Activated naive CD8-positive, alpha-beta T cell treated with anti-CD3 and anti-CD28 coated beads, Interleukin-2, amount 10 ng/mL, durations not matched to agents 7 days and 5 days (primary cell): ENCODE data around the gene EYA2. TPM values are rescaled to one million over a fixed set of nuclear protein-coding genes. Genes with fewer than 3 reads are reported as not detected.

Source experiments
- ATAC-seq: fragments of 150-1000 bp; cut with Tn5 transposase; one replicate; pipeline ENCODE4 v1.10.0; 2021; ENCODE audit warnings: low read depth, moderate library complexity
- POLR2A ChIA-PET: fragments of 350-600 bp; sonication (Branson Sonifier 250); formaldehyde crosslinking; loops from one replicate; lab custom pipeline; 2021; ENCODE audit warnings: antibody characterized with exemption; lab: Charles Lee
- DNase-seq: peaks from one replicate; pipeline ENCODE4 v3.0.0; 2021
- H3K27ac Mint-ChIP-seq: one replicate; pipeline ENCODE4 v1.8.0; 2022; ENCODE audit warnings: mild to moderate bottlenecking, mixed read lengths
- H3K27me3 Mint-ChIP-seq: one replicate; pipeline ENCODE4 v1.8.0; 2022; ENCODE audit warnings: mild to moderate bottlenecking, moderate library complexity, mixed read lengths
- H3K36me3 Mint-ChIP-seq: one replicate; pipeline ENCODE4 v1.8.0; 2021; ENCODE audit warnings: mild to moderate bottlenecking, mixed read lengths
- H3K4me1 Mint-ChIP-seq: one replicate; pipeline ENCODE4 v1.8.0; 2021; ENCODE audit warnings: mixed read lengths
- H3K4me3 Mint-ChIP-seq: one replicate; pipeline ENCODE4 v1.8.0; 2022; ENCODE audit warnings: mild to moderate bottlenecking, moderate library complexity, mixed read lengths
- H3K9me3 Mint-ChIP-seq: one replicate; pipeline ENCODE4 v1.8.0; 2021; ENCODE audit warnings: mixed read lengths
- total RNA-seq, 2 experiments: library from RNA; stranded (reverse); gene quantifications; one replicate each; pipeline ENCODE4 v1.2.3, GENCODE V29; 2021

EYA2 gene
- total RNA-seq, 2 experiments from 2014 or later, result not detected

GRCh38 chr20:46991168-46991567 is 96.5 kb downstream of the EYA2 start:
- POLR2A ChIA-PET, result interaction anchor here (1.2 to 1.7 kb wide), 2 partner anchors 11 to 51 kb away, joined by 3 to 4 read pairs; no protein-coding TSS in a partner anchor
- ATAC-seq (no peak), DNase-seq (no peak)
- H3K4me1 Mint-ChIP-seq, result peaks cover 53% of the 10 kb centered on the region
- H3K27ac Mint-ChIP-seq, result peak overlapping the region; percentile 98
- peaks cover 20% of the 10 kb centered on the region for H3K27me3 Mint-ChIP-seq
- no peak overlapping the region for H3K4me3 Mint-ChIP-seq
- H3K9me3 Mint-ChIP-seq, result peaks cover 2% of the 10 kb centered on the region
- H3K36me3 Mint-ChIP-seq, result peaks cover 9% of the 10 kb centered on the region

- DNase-seq (no peak), ATAC-seq (no peak)
- Mint-ChIP-seq H3K27me3 (peaks cover 15% of the 10 kb centered on the region), H3K9me3 (peaks cover 2% of the 10 kb centered on the region), H3K36me3 (peaks cover 9% of the 10 kb centered on the region), H3K27ac (peak overlapping the region; percentile 82), H3K4me1 (peaks cover 53% of the 10 kb centered on the region), H3K4me3 (peak overlapping the region; percentile 45)
- POLR2A ChIA-PET, result interaction anchor here (0.5 to 1.7 kb wide), 2 partner anchors 17 to 52 kb away, joined by 3 read pairs; no protein-coding TSS in a partner anchor
Measured at GRCh38 chr20:46991880-46992639, 97.4 kb downstream of the EYA2 start.

- POLR2A ChIA-PET, result interaction anchor here (0.5 kb wide), 1 partner anchor 18 kb away, joined by 3 read pairs; no protein-coding TSS in a partner anchor
- H3K27ac Mint-ChIP-seq, result peak overlapping the region; percentile 71
- peaks cover 53% of the 10 kb centered on the region for H3K4me1 Mint-ChIP-seq
- peaks cover 9% of the 10 kb centered on the region for H3K36me3 Mint-ChIP-seq
- ATAC-seq (no peak), DNase-seq (no peak)
- H3K27me3 Mint-ChIP-seq, result peaks cover 10% of the 10 kb centered on the region
- no peaks in the 10 kb centered on the region for H3K9me3 Mint-ChIP-seq
- no peak overlapping the region for H3K4me3 Mint-ChIP-seq
Measured at GRCh38 chr20:46992640-46993035, 98.0 kb downstream of the EYA2 start.

- H3K4me3 Mint-ChIP-seq, result peak overlapping the region; percentile 83
- peaks cover 13% of the 10 kb centered on the region for H3K27me3 Mint-ChIP-seq
- POLR2A ChIA-PET, result no interaction called here
- H3K9me3 Mint-ChIP-seq, result no peaks in the 10 kb centered on the region
- peak overlapping the region; percentile 92 for H3K27ac Mint-ChIP-seq
- DNase-seq (no peak), ATAC-seq (no peak)
- H3K4me1 Mint-ChIP-seq, result peaks cover 56% of the 10 kb centered on the region
- H3K36me3 Mint-ChIP-seq, result peaks cover 9% of the 10 kb centered on the region
Measured at GRCh38 chr20:46993465-46994095, 98.9 kb downstream of the EYA2 start.

GRCh38 chr20:46994341-46994740 is 99.7 kb downstream of the EYA2 start:
- DNase-seq (peak; percentile 67), ATAC-seq (peak; percentile 88)
- H3K27me3 Mint-ChIP-seq, result peaks cover 13% of the 10 kb centered on the region
- H3K27ac Mint-ChIP-seq, result peak overlapping the region; percentile 92
- H3K4me3 Mint-ChIP-seq, result peak overlapping the region; percentile 83
- H3K4me1 Mint-ChIP-seq, result peaks cover 52% of the 10 kb centered on the region
- POLR2A ChIA-PET, result no interaction called here
- H3K9me3 Mint-ChIP-seq, result no peaks in the 10 kb centered on the region
- H3K36me3 Mint-ChIP-seq, result peaks cover 9% of the 10 kb centered on the region

- Mint-ChIP-seq H3K4me1 (peaks cover 40% of the 10 kb centered on the region), H3K9me3 (no peaks in the 10 kb centered on the region), H3K36me3 (peaks cover 7% of the 10 kb centered on the region), H3K27ac (no peak overlapping the region), H3K27me3 (peaks cover 18% of the 10 kb centered on the region), H3K4me3 (no peak overlapping the region)
- DNase-seq (no peak), ATAC-seq (no peak)
- POLR2A ChIA-PET, result no interaction called here
Measured at GRCh38 chr20:46995561-46996142, 101.0 kb downstream of the EYA2 start.

- H3K27me3 Mint-ChIP-seq, result peaks cover 28% of the 10 kb centered on the region
- H3K4me1 Mint-ChIP-seq, result peaks cover 27% of the 10 kb centered on the region
- H3K27ac Mint-ChIP-seq, result no peak overlapping the region
- no peaks in the 10 kb centered on the region for H3K9me3 Mint-ChIP-seq
- DNase-seq (no peak), ATAC-seq (no peak)
- POLR2A ChIA-PET, result no interaction called here
- H3K4me3 Mint-ChIP-seq, result no peak overlapping the region
- H3K36me3 Mint-ChIP-seq, result peaks cover 2% of the 10 kb centered on the region
Measured at GRCh38 chr20:46997187-46997586, 102.5 kb downstream of the EYA2 start.

- no peak overlapping the region for H3K27ac Mint-ChIP-seq
Measured at GRCh38 chr20:46998477-46999240, 104.0 kb downstream of the EYA2 start.

GRCh38 chr20:46999801-47000465 is 105.3 kb downstream of the EYA2 start:
- Mint-ChIP-seq H3K36me3 (no peaks in the 10 kb centered on the region), H3K27me3 (peaks cover 37% of the 10 kb centered on the region), H3K27ac (no peak overlapping the region), H3K9me3 (peaks cover 2% of the 10 kb centered on the region), H3K4me3 (no peak overlapping the region), H3K4me1 (peaks cover 9% of the 10 kb centered on the region)
- ATAC-seq (no peak), DNase-seq (no peak)
- POLR2A ChIA-PET, result interaction anchor here (0.8 kb wide), 1 partner anchor 10 kb away, joined by 3 read pairs; no protein-coding TSS in a partner anchor

More at GRCh38 chr20:46998477-46999240, 104.0 kb downstream of the EYA2 start:
- H3K4me1 Mint-ChIP-seq, result peaks cover 18% of the 10 kb centered on the region
- ATAC-seq (no peak), DNase-seq (no peak)
- H3K27me3 Mint-ChIP-seq, result peaks cover 33% of the 10 kb centered on the region
- H3K36me3 Mint-ChIP-seq, result no peaks in the 10 kb centered on the region
- H3K9me3 Mint-ChIP-seq, result no peaks in the 10 kb centered on the region
- POLR2A ChIA-PET, result no interaction called here
- H3K4me3 Mint-ChIP-seq, result no peak overlapping the region

GRCh38 chr20:47003223-47003622 is 108.6 kb downstream of the EYA2 start:
- no peak for ATAC-seq
- DNase-seq, result no peak
- peaks cover 41% of the 10 kb centered on the region for H3K27me3 Mint-ChIP-seq
- no peak overlapping the region for H3K4me3 Mint-ChIP-seq
- peaks cover 6% of the 10 kb centered on the region for H3K4me1 Mint-ChIP-seq
- H3K27ac Mint-ChIP-seq, result no peak overlapping the region
- H3K9me3 Mint-ChIP-seq, result peaks cover 2% of the 10 kb centered on the region
- POLR2A ChIA-PET, result no interaction called here
- no peaks in the 10 kb centered on the region for H3K36me3 Mint-ChIP-seq

- POLR2A ChIA-PET, result no interaction called here
- no peak overlapping the region for H3K4me3 Mint-ChIP-seq
- peaks cover 3% of the 10 kb centered on the region for H3K4me1 Mint-ChIP-seq
- no peak for DNase-seq
- no peak for ATAC-seq
- H3K27ac Mint-ChIP-seq, result no peak overlapping the region
- no peaks in the 10 kb centered on the region for H3K36me3 Mint-ChIP-seq
- H3K27me3 Mint-ChIP-seq, result peaks cover 36% of the 10 kb centered on the region
- peaks cover 2% of the 10 kb centered on the region for H3K9me3 Mint-ChIP-seq
Measured at GRCh38 chr20:47004179-47004578, 109.5 kb downstream of the EYA2 start.

- DNase-seq (no peak), ATAC-seq (no peak)
- H3K27me3 Mint-ChIP-seq, result peaks cover 21% of the 10 kb centered on the region
- no peak overlapping the region for H3K27ac Mint-ChIP-seq
- H3K36me3 Mint-ChIP-seq, result no peaks in the 10 kb centered on the region
- H3K9me3 Mint-ChIP-seq, result peaks cover 2% of the 10 kb centered on the region
- H3K4me1 Mint-ChIP-seq, result peaks cover 3% of the 10 kb centered on the region
- POLR2A ChIA-PET, result no interaction called here
- H3K4me3 Mint-ChIP-seq, result no peak overlapping the region
Measured at GRCh38 chr20:47007826-47008655, 113.4 kb downstream of the EYA2 start.
